ENCODE results near the gene CUTC.

CUTC gene

DNA sequence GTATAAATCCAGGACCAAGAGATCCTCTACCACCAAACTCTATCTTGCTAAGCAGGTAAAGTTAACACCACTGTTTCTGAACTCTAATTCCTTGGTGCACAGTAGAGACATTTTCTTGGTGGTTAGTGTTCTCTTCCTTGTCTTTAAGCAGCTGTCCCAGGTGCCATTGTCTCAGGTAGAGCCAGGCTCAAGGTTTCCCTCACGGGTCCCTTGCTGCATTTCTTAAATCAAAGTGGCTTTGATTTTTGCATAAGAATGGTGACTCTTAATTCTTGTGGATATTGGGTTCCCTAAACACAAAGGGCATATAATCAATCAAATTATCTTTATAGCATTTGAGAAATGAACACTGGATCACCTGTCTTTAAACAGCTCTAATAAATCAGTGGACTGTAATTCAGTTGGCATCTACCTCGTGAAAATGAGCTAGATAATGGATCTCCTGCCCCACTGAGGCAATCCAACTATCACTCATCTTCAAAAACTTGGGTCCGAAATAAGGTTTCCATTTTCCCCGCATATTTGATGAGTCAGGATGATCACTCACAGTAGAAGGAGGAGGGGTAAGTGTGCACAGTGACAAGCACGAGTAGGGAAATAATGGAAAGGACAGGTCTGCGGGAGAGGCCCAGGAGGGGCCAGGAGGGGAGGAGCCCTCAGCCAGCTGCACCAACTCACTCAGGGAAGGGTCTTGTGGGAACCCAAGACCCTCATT lies 52.9 kb downstream of the CUTC start:
- no peak for DNase-seq

DNA sequence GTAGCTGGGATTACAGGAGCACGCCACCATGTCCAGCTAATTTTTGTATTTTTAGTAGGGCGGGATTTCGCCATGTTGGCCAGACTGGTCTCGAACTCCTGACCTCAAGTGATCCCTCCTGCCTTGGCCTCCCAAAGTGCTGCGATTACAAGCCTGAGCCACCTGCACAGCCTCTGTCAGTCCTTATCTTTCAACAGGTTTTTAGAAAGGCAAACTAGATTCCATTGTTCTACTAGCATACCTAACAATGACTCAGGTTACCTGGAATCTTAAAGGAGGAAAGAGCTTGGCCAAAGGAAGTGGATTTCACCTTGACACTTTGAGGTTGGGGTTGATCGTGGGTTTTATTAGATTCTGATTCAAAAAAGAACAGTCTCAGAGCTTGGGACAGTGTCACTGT lies 53.6 kb downstream of the CUTC start:
- DNase-seq: no peak

- no peak for DNase-seq
These were observed 55.3 kb downstream of the CUTC start for GRCh38 chr10:99787311-99787710.

GRCh38 chr10:99787782-99788445 lies 55.9 kb downstream of the CUTC start:
- no peak for DNase-seq

DNA sequence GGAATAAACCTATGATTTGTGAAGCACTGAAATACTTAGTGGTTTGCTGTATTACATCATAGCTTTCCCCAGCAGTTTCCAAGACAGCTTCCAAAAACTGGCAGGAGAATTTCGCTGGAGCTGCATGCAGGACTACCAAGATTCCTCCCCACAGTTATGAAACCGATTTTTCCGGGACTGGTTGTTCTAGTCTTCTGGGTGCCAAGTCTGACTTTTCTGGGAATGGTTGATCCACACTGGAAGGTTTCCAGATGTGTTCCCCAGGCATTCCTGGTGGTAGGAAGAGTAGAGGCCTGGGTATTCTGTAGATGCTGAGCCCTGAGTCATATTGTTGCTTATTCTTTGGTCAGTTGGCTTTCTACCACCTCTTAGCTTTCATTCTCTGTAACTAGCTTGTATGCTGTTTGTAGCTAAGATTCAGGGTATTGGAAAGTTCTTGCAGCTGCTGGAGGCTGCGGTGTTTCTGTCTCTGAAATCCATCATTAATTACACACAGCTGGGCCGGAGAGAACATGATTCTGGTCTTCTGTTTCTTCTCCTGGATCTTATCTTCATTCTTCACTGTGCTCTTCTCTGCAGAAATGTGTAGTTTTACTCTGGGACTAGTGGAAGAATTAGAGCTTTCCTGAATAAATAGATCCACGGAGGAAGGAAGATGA lies 56.7 kb downstream of the CUTC start:
- DNase-seq: no peak

DNA sequence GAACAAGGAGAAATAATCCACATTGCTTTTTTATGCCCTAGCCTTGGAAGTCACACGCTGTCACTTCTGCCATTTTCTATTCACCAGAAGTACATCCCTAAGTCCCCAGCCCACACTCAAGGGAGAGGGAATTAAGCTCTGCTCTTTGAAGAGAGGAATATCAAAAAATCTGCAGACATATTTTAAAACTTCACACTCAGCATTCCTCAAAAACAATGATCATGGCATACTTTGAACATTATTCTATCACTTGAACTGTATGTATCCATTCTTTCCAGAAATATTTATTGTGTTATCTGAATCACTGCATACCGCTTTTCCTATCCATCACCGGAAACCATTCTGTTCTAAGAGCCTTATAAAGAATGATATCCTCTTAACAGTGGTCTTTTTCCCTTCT lies 59.8 kb downstream of the CUTC start:
- no peak for DNase-seq

- DNase-seq: no peak
These were observed 61.8 kb downstream of the CUTC start for GRCh38 chr10:99793819-99794218.

DNA sequence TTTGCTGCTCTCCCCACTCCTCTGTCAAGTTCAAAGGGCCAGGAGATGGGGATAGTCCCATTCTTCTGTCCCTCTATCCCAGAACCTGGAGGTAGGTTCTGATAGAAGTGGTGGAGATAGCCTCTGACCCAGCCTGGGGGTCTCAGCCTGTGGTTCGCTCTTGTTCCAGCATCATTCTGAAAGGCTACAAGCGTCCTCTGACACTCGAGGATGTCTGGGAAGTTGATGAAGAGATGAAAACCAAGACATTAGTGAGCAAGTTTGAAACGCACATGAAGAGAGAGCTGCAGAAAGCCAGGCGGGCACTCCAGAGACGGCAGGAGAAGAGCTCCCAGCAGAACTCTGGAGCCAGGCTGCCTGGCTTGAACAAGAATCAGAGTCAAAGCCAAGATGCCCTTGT lies 64.9 kb downstream of the CUTC start:
- no peak for DNase-seq

- DNase-seq: no peak
These were observed 66.0 kb downstream of the CUTC start for GRCh38 chr10:99798031-99798430.

DNA sequence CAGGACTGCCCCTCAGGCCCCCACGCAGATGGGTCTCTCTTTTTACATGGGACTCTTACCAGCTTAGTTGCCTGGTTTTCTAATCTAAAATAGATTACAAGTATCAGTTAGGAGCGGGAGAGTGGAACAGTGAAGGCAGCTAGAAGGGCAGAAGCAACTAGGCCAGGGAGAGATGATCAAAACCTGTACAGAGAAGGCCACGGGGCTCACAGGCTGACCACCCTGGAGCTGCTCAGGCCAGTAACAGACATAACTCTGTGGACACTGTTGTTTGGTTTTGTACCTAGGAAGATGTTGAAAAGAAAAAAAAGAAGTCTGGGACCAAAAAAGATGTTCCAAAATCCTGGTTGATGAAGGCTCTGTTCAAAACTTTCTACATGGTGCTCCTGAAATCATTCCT lies 66.9 kb downstream of the CUTC start:
- DNase-seq: no peak

DNA sequence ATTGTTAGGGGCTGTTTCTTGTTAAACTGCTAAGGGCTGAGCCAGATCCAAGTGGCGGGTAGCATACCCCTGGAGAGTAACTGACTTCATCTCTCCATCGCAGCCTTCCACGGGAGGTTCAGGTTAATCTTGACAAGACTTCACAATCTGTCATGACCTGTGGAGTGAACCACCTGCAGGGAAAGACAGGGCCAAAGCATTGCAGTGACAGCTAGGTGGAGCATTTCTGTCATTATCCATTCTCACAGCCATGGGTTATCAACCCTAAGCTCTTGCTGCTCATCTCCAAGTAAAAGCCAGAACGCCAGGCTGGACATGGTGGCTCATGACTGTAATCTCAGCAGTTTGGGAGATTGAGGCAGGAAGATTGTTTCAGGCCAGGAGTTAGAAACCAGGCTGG lies 67.6 kb downstream of the CUTC start:
- no peak for DNase-seq

DNA sequence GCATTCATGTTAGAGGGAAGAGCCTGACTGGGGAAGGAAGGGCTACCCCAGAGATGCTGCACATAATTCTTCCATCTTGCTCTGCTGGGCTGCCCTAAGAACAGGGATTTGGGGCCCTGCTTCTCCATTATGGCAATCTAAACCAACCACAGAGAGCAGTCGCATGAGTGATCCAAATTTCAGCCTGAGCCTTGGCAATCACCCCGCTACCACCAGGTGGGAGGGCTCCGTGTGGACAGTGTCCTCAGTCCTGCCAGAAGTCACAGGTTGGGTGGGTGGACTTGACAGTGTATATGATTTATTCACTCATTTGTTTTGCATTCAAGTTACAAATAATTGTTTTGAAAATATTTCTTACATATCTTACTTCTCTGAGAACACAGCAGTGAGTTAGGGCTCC lies 72.4 kb downstream of the CUTC start:
- DNase-seq: no peak

GRCh38 chr10:99805190-99805589 lies 73.2 kb downstream of the CUTC start:
- no peak for DNase-seq
